ENCODE measurements around the gene CWC27. TPM values are rescaled to one million over a fixed set of nuclear protein-coding genes. Genes with fewer than 3 reads are reported as not detected.

Gene CWC27
- total RNA-seq, 1 experiment from 2014 or later = 22.8 TPM

DNA sequence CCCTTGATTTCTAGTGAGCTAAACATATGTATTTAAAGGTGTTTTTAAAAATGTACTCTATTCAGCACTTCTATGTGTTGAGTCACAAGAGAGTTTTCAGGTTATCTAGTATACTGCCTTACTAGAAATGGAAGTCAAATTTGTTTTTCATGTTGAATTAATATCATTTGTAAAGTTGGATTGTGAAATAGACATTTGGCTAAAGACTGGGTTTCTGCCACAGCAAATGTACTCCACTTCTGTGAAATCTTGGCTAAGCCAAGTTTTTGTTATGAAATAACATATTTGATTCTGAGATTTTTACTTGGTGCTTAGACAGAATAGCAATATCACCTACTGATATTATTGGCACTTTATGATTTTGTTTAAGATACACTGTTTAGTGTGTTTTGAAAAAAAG is 106.0 kb downstream of the CWC27 start:
- CTCF ChIA-PET = no interaction called here
- no peak for DNase-seq
- no peaks in the 10 kb centered on the region for H3K4me1 Mint-ChIP-seq (ENCODE audit: low read depth, unreplicated experiment)
- no peak overlapping the region for H3K4me3 Mint-ChIP-seq (ENCODE audit: low read depth, unreplicated experiment)
- no TSS peak for BruUV-seq (replicated peaks)
- TF ChIP-seq, protein P1, sequence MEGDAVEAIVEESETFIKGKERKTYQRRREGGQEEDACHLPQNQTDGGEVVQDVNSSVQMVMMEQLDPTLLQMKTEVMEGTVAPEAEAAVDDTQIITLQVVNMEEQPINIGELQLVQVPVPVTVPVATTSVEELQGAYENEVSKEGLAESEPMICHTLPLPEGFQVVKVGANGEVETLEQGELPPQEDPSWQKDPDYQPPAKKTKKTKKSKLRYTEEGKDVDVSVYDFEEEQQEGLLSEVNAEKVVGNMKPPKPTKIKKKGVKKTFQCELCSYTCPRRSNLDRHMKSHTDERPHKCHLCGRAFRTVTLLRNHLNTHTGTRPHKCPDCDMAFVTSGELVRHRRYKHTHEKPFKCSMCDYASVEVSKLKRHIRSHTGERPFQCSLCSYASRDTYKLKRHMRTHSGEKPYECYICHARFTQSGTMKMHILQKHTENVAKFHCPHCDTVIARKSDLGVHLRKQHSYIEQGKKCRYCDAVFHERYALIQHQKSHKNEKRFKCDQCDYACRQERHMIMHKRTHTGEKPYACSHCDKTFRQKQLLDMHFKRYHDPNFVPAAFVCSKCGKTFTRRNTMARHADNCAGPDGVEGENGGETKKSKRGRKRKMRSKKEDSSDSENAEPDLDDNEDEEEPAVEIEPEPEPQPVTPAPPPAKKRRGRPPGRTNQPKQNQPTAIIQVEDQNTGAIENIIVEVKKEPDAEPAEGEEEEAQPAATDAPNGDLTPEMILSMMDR (IDR thresholded peaks at IDR 0.05; ENCODE audit: unreplicated experiment) = no peak
- H3K9me3 Mint-ChIP-seq (ENCODE audit: low read depth, unreplicated experiment) = no peaks in the 10 kb centered on the region
- no peaks in the 10 kb centered on the region for H3K36me3 Mint-ChIP-seq (ENCODE audit: insufficient read depth, unreplicated experiment)
- no peaks in the 10 kb centered on the region for H3K27me3 Mint-ChIP-seq (ENCODE audit: unreplicated experiment)
- intact Hi-C loops (cut with micrococcal nuclease; ENCODE audit: unreplicated experiment) = no loop called here
- H3K27ac Mint-ChIP-seq (ENCODE audit: unreplicated experiment) = no peak overlapping the region

DNA sequence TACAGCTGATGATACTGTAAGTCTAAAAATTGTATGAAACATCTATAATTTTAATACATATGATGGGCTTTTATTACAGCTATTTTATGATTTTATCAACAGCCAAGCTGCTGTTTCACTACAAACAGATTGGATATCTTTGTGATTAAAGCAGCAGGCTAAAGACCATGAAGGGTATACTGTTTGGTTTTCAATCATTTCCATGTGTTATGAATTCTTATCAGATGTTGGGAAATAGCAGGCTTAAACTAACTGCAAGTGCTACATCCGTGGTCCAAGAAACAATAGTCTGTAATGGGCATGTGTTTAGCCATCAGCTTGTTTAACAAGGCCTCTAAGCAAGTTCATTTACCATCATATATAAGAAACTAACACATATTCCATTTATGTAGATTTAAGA is 107.5 kb downstream of the CWC27 start:
- Mint-ChIP-seq H3K4me1 (ENCODE audit: low read depth, unreplicated experiment) (no peaks in the 10 kb centered on the region), H3K27me3 (ENCODE audit: unreplicated experiment) (no peaks in the 10 kb centered on the region), H3K36me3 (ENCODE audit: insufficient read depth, unreplicated experiment) (no peaks in the 10 kb centered on the region), H3K27ac (ENCODE audit: unreplicated experiment) (no peak overlapping the region), H3K9me3 (ENCODE audit: low read depth, unreplicated experiment) (no peaks in the 10 kb centered on the region), H3K4me3 (ENCODE audit: low read depth, unreplicated experiment) (no peak overlapping the region)
- no peak for DNase-seq
- no TSS peak for BruUV-seq (replicated peaks)
- intact Hi-C loops (cut with micrococcal nuclease; ENCODE audit: unreplicated experiment) = no loop called here
- CTCF ChIA-PET = no interaction called here
- TF ChIP-seq, protein P1 (IDR thresholded peaks at IDR 0.05; ENCODE audit: unreplicated experiment) = no peak

DNA sequence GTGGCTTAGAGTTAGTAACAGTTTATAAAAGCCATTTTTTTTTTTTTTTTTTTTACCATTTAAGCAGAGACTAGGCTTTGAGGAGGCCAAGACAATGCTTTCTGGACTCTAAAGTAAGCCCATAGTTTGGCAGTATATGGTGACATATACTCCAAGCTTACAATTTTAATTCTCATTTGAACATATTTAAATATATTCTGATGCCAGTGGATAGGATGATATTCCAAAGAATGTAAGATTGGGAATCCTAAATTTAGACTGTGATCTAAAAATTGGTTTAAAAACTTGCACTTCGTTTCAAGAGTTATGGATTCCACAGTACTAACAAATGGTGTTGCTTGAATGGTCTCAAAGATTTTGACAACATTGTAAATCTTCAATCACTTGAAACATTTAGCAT is 112.1 kb downstream of the CWC27 start:
- Mint-ChIP-seq H3K27ac (ENCODE audit: unreplicated experiment) (no peak overlapping the region), H3K9me3 (ENCODE audit: low read depth, unreplicated experiment) (no peaks in the 10 kb centered on the region), H3K36me3 (ENCODE audit: insufficient read depth, unreplicated experiment) (no peaks in the 10 kb centered on the region), H3K27me3 (ENCODE audit: unreplicated experiment) (no peaks in the 10 kb centered on the region), H3K4me1 (ENCODE audit: low read depth, unreplicated experiment) (no peaks in the 10 kb centered on the region), H3K4me3 (ENCODE audit: low read depth, unreplicated experiment) (no peak overlapping the region)
- intact Hi-C loops (cut with micrococcal nuclease; ENCODE audit: unreplicated experiment) = no loop called here
- TF ChIP-seq, protein P1 (IDR thresholded peaks at IDR 0.05; ENCODE audit: unreplicated experiment) = no peak
- DNase-seq = no peak
- BruUV-seq (replicated peaks) = no TSS peak
- CTCF ChIA-PET = interaction anchor here (0.6 kb wide), 2 partner anchors 359 to 1287 kb away, joined by 3 to 9 read pairs; no protein-coding TSS in a partner anchor

DNA sequence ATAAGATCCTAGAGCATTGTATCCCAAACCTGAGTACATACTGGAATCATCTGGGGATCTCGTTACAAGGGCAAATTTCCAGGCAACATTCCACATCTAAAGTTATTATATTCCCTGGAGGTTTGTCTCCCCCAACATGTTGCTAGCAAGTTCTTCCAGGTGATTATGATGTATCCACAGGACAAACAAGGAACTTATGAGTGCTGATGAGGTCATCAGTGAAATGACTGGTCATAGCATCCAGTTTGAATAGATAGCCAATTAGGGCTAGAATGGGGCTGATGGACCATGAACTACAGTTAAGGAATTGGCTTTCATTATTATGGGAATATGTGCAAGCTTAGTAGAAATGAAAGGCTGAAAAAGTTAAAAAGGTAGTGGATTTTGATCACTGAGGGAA is 115.2 kb downstream of the CWC27 start:
- CTCF ChIA-PET = no interaction called here
- DNase-seq = no peak
- Mint-ChIP-seq H3K36me3 (ENCODE audit: insufficient read depth, unreplicated experiment) (no peaks in the 10 kb centered on the region), H3K4me3 (ENCODE audit: low read depth, unreplicated experiment) (no peak overlapping the region), H3K27me3 (ENCODE audit: unreplicated experiment) (no peaks in the 10 kb centered on the region), H3K4me1 (ENCODE audit: low read depth, unreplicated experiment) (no peaks in the 10 kb centered on the region), H3K27ac (ENCODE audit: unreplicated experiment) (no peak overlapping the region), H3K9me3 (ENCODE audit: low read depth, unreplicated experiment) (no peaks in the 10 kb centered on the region)
- BruUV-seq (replicated peaks) = no TSS peak
- TF ChIP-seq, protein P1 (IDR thresholded peaks at IDR 0.05; ENCODE audit: unreplicated experiment) = no peak
- intact Hi-C loops (cut with micrococcal nuclease; ENCODE audit: unreplicated experiment) = no loop called here
